ENCODE measurements around the gene CORO2B.
"Not testable (repeated sequence)": the region's sequence is repeated elsewhere in the genome, so short reads cannot be mapped to it uniquely, and the experiment has no call there.

The CORO2B gene

DNA sequence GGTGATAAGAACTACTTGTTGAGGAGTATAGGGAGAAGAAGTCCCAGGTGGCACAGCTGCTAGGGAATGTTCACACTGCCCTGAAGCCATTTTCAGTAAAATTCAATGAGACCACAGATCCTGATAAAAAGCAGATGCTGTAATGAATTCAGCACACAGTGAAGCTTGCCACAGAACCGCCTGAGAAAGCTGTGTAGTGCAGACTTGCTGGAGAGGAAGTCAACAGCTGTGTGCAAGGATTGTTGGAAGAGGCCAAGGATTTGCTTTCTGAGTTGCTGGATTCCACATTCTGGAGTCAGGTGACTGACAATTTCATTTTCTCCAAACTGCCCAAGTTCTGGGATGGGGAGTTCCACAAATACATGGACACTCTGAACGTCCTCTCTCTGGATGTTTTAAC is 171.0 kb downstream of the CORO2B start:
- no peak for DNase-seq

- DNase-seq: no peak
Observed at GRCh38 chr15:68751622-68752021, 172.8 kb downstream of the CORO2B start.

GRCh38 chr15:68755731-68756130 is 176.9 kb downstream of the CORO2B start:
- DNase-seq: no peak

GRCh38 chr15:68759982-68760579 is 181.3 kb downstream of the CORO2B start:
- not testable (repeated sequence) for DNase-seq

DNA sequence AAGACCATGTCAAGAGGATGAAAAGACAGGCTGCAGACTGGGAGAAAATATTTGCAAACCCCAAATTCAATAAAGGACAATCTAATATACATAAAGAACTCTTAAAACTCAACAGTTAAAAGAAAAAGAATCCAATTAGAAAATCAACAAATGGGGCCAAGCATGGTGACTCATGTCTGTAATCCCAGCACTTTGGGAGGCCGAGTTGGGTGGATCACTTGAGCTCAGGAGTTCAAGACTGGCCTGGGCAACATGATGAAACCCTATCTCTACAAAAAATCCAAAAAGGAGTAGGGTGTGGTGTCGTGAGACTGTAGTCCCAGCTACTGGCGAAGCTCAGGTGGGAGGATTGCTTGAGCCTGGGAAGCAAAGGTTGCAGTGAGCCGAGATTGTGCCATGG is 184.3 kb downstream of the CORO2B start:
- DNase-seq: no peak

DNA sequence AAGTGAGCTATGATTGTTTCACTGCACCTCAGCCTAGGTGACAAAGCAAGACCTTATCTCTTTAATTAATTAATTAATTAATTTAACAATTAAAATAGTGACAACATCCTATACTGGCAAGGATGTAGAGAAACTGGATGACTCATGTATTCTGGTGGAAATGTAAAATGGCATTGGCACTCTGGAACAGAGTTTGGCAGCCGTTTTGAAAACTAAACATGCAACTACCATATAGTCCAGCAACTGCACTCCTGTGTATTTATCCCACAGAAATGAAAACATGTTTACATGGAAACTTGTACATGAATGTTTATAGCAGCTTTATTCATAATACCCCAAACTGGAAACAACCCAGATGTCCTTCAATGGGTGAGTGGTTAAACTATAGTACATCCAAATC is 185.3 kb downstream of the CORO2B start:
- DNase-seq: no peak

GRCh38 chr15:68765602-68766368 is 187.0 kb downstream of the CORO2B start:
- DNase-seq: peak; percentile 24

DNA sequence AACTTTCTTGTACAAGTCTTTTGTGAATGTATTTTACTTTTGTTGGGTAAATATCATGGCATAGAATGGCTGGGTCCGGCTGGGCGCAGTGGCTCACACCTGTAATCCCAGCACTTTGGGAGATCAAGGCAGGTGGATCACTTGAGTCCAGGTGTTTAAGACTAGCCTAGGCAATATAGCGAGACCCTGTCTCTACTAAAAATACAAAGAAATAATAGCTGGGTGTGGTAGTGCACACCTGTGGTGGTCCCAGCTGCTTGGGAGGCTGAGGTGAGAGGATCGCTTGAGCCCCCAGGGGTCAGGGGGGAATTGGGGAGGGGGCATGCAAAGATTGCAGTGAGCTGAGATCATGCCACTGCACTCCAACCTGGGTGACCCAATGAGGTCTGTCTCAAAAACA is 189.0 kb downstream of the CORO2B start:
- no peak for DNase-seq

GRCh38 chr15:68768321-68768720 is 189.5 kb downstream of the CORO2B start:
- peak; percentile 24 for DNase-seq

- no peak for DNase-seq
Observed at GRCh38 chr15:68769702-68770101, 190.9 kb downstream of the CORO2B start.

DNA sequence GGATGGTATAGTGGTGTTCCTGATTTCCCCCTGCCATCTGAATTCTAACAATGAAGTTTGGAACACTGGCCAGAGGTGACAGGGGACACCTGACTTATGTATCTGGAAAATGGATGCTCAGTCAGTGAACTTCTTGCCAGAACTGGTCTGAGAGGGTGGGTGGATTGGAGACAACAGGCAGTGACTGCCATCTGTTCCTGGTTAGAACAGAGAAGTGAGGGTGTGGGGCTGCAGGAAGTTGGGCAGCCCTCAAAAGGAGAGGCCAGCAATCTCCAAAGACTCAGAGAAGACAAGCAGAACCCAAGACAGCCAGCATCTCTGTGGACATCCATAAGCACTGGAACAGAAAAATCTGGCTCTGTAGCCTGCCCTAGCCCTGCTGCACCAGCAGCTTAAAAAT is 191.4 kb downstream of the CORO2B start:
- DNase-seq: peak; percentile 22

GRCh38 chr15:68773036-68773435 is 194.2 kb downstream of the CORO2B start:
- DNase-seq: no peak

- no peak for DNase-seq
Observed at GRCh38 chr15:68774120-68774519, 195.3 kb downstream of the CORO2B start.

- DNase-seq: no peak
Observed at GRCh38 chr15:68774521-68775235, 195.9 kb downstream of the CORO2B start.

GRCh38 chr15:68775236-68775577 is 196.4 kb downstream of the CORO2B start:
- DNase-seq: no peak

GRCh38 chr15:68775671-68776476 is 197.1 kb downstream of the CORO2B start:
- DNase-seq: no peak

DNA sequence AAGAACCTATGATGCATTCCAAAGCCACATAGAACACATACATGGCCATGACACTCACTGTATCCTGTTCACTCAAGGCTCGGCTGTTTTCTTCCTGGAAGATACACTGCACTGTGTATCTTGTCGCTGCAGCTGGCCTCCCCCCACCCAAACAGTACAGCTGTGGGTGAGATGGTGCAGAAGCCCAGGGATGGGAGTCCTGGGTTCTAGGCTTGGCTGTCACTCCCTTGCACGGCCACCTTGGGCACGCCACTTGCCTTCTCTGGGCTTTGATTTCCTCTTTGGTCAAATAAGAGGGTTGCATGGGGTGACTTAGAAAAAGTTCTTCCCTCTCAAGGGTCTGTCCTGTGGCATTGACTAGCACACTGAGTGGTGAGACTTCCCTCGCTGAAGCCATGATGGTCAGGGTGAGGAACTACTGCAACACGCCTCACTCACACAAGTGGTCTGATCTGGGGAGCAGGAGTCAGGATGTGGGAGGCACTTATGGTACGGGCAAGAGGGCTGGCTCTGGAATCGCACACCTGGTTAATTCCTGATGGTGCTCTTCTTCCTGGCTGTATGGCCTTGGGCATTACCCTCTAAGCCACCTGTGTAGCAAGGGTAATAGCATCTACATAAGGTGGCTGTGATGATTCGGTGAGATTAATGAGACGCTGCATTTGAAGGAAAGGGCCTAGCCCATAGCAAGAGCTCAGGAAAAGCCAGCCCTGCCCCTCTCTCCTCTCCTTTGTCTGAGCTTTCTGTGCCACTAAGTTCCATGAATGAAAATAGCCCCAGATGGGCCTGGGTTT is 197.9 kb downstream of the CORO2B start:
- DNase-seq: no peak
